Bone marrow (tissue), 2 donors: Measurements from ENCODE around the gene ERGIC1.

Experiments used
- DNase-seq, 2 donors: peaks; one replicate each; lab custom pipeline; 2025; lab: John Stamatoyannopoulos, UW

ERGIC1 gene

GRCh38 chr5:172864747-172865146 lies 30.7 kb downstream of the ERGIC1 start:
- no peak for DNase-seq

- no peak for DNase-seq
Measured at GRCh38 chr5:172866378-172866777, 32.3 kb downstream of the ERGIC1 start.

- DNase-seq, result no peak
Measured at GRCh38 chr5:172866802-172867748, 33.0 kb downstream of the ERGIC1 start.

- DNase-seq, result no peak
Measured at GRCh38 chr5:172867761-172868435, 33.8 kb downstream of the ERGIC1 start.

GRCh38 chr5:172868436-172868923 lies 34.4 kb downstream of the ERGIC1 start:
- no peak for DNase-seq

- DNase-seq, result no peak
Measured at GRCh38 chr5:172868924-172869591, 35.0 kb downstream of the ERGIC1 start.

- no peak for DNase-seq
Measured at GRCh38 chr5:172869691-172870090, 35.6 kb downstream of the ERGIC1 start.

GRCh38 chr5:172870291-172870714 lies 36.3 kb downstream of the ERGIC1 start:
- DNase-seq, result peak in 1 of 2 donors; percentile 89

- DNase-seq, result no peak
Measured at GRCh38 chr5:172870715-172871461, 36.8 kb downstream of the ERGIC1 start.

- DNase-seq, result no peak
Measured at GRCh38 chr5:172871536-172871935, 37.5 kb downstream of the ERGIC1 start.

- no peak for DNase-seq
Measured at GRCh38 chr5:172871982-172872381, 37.9 kb downstream of the ERGIC1 start.

- no peak for DNase-seq
Measured at GRCh38 chr5:172872997-172873491, 39.0 kb downstream of the ERGIC1 start.

GRCh38 chr5:172873513-172873912 lies 39.5 kb downstream of the ERGIC1 start:
- no peak for DNase-seq

- no peak for DNase-seq
Measured at GRCh38 chr5:172874647-172875504, 40.8 kb downstream of the ERGIC1 start.

GRCh38 chr5:172875505-172876279 lies 41.6 kb downstream of the ERGIC1 start:
- DNase-seq, result no peak

- DNase-seq, result no peak
Measured at GRCh38 chr5:172876578-172876977, 42.5 kb downstream of the ERGIC1 start.

GRCh38 chr5:172877466-172878260 lies 43.6 kb downstream of the ERGIC1 start:
- peak in 1 of 2 donors; percentile 19 for DNase-seq

GRCh38 chr5:172878585-172878932 lies 44.5 kb downstream of the ERGIC1 start:
- DNase-seq, result no peak
